Hair follicular keratinocyte (primary cell): ENCODE results near the gene TNFSF13B. TPM values are rescaled to one million over a fixed set of nuclear protein-coding genes. Genes with fewer than 3 reads are reported as not detected.

Experiments
- total RNA-seq: library from RNA; depleted of rRNA; stranded (reverse); fragments of >200 nt; gene quantifications from 2 replicates; pipeline ENCODE4 v1.2.3, GENCODE V29; 2015

Gene TNFSF13B
- total RNA-seq = 0.08 TPM in 1 of 2 replicates, not detected in the other

GRCh38 chr13:108269601-108270328 lies at the start of gene TNFSF13B:
TSS of gene TNFSF13B (plus strand) at chr13:108269718. CDS start at chr13:108269896, 178 bp downstream.

Other genes with a start within 250 kb of the TNFSF13B start
- gene LIG4, start 54.2 kb upstream of the TNFSF13B start, total RNA-seq = 6.0 and 8.3 TPM in 2 replicates
- gene ABHD13, start 51.3 kb upstream of the TNFSF13B start, total RNA-seq = 5.7 and 5.8 TPM in 2 replicates